Measurements from ENCODE around the gene SEZ6.
A peak's percentile ranks its signal among the peaks of the same experiment; 100 is the strongest.

SEZ6 gene

GRCh38 chr17:29000973-29001372 is 4.9 kb downstream of the SEZ6 start:
- H3K9me3 ChIP-seq (ENCODE audit: control insufficient read depth, insufficient read depth, low read length) = no peaks in the 10 kb centered on the region
- no peaks in the 10 kb centered on the region for H3K36me3 ChIP-seq (ENCODE audit: control insufficient read depth, insufficient read depth, low read length)
- H3K27ac ChIP-seq (ENCODE audit: low read depth, low read length) = no peak overlapping the region
- H3K9ac ChIP-seq (ENCODE audit: low read depth, low read length) = no peak overlapping the region
- H3K4me3 ChIP-seq (ENCODE audit: low read depth, low read length) = no peak overlapping the region
- H3K4me1 ChIP-seq (ENCODE audit: control insufficient read depth, insufficient read depth, low read length) = peaks cover 27% of the 10 kb centered on the region
- H3K27me3 ChIP-seq (ENCODE audit: control insufficient read depth, insufficient read depth, low read length) = peaks cover 31% of the 10 kb centered on the region

GRCh38 chr17:28999206-28999605 is 6.6 kb downstream of the SEZ6 start:
- Histone ChIP-seq H3K9ac (ENCODE audit: low read depth, low read length) (no peak overlapping the region), H3K9me3 (ENCODE audit: control insufficient read depth, insufficient read depth, low read length) (no peaks in the 10 kb centered on the region), H3K4me1 (ENCODE audit: control insufficient read depth, insufficient read depth, low read length) (peaks cover 27% of the 10 kb centered on the region), H3K27me3 (ENCODE audit: control insufficient read depth, insufficient read depth, low read length) (peaks cover 19% of the 10 kb centered on the region), H3K36me3 (ENCODE audit: control insufficient read depth, insufficient read depth, low read length) (no peaks in the 10 kb centered on the region), H3K4me3 (ENCODE audit: low read depth, low read length) (no peak overlapping the region), H3K27ac (ENCODE audit: low read depth, low read length) (no peak overlapping the region)

GRCh38 chr17:28997806-28998205 is 8.0 kb downstream of the SEZ6 start:
- no peak overlapping the region for H3K27ac ChIP-seq (ENCODE audit: low read depth, low read length)
- no peaks in the 10 kb centered on the region for H3K36me3 ChIP-seq (ENCODE audit: control insufficient read depth, insufficient read depth, low read length)
- H3K4me3 ChIP-seq (ENCODE audit: low read depth, low read length) = no peak overlapping the region
- H3K27me3 ChIP-seq (ENCODE audit: control insufficient read depth, insufficient read depth, low read length) = peaks cover 7% of the 10 kb centered on the region; the same call in 1 of the 2 replicates
- H3K4me1 ChIP-seq (ENCODE audit: control insufficient read depth, insufficient read depth, low read length) = peaks cover 19% of the 10 kb centered on the region
- H3K9ac ChIP-seq (ENCODE audit: low read depth, low read length) = no peak overlapping the region
- no peaks in the 10 kb centered on the region for H3K9me3 ChIP-seq (ENCODE audit: control insufficient read depth, insufficient read depth, low read length)

GRCh38 chr17:28996554-28997096 is 9.2 kb downstream of the SEZ6 start:
- H3K4me1 ChIP-seq (ENCODE audit: control insufficient read depth, insufficient read depth, low read length) = peaks cover 8% of the 10 kb centered on the region; the same call in 1 of the 2 replicates
- no peak overlapping the region for H3K27ac ChIP-seq (ENCODE audit: low read depth, low read length)
- no peak overlapping the region for H3K4me3 ChIP-seq (ENCODE audit: low read depth, low read length)
- peaks cover 6% of the 10 kb centered on the region; the same call in 1 of the 2 replicates for H3K27me3 ChIP-seq (ENCODE audit: control insufficient read depth, insufficient read depth, low read length)
- no peaks in the 10 kb centered on the region for H3K9me3 ChIP-seq (ENCODE audit: control insufficient read depth, insufficient read depth, low read length)
- H3K36me3 ChIP-seq (ENCODE audit: control insufficient read depth, insufficient read depth, low read length) = no peaks in the 10 kb centered on the region
- H3K9ac ChIP-seq (ENCODE audit: low read depth, low read length) = no peak overlapping the region

GRCh38 chr17:28993645-28994426 is 12.0 kb downstream of the SEZ6 start:
- Histone ChIP-seq H3K36me3 (ENCODE audit: control insufficient read depth, insufficient read depth, low read length) (no peaks in the 10 kb centered on the region), H3K4me1 (ENCODE audit: control insufficient read depth, insufficient read depth, low read length) (peaks cover 8% of the 10 kb centered on the region; the same call in 1 of the 2 replicates), H3K27ac (ENCODE audit: low read depth, low read length) (no peak overlapping the region), H3K9me3 (ENCODE audit: control insufficient read depth, insufficient read depth, low read length) (no peaks in the 10 kb centered on the region), H3K27me3 (ENCODE audit: control insufficient read depth, insufficient read depth, low read length) (peaks cover 4% of the 10 kb centered on the region; the same call in 1 of the 2 replicates), H3K9ac (ENCODE audit: low read depth, low read length) (no peak overlapping the region), H3K4me3 (ENCODE audit: low read depth, low read length) (no peak overlapping the region)

GRCh38 chr17:28992625-28993600 is 12.9 kb downstream of the SEZ6 start:
- H3K9ac ChIP-seq (ENCODE audit: low read depth, low read length) = no peak overlapping the region
- H3K4me3 ChIP-seq (ENCODE audit: low read depth, low read length) = no peak overlapping the region
- no peaks in the 10 kb centered on the region for H3K36me3 ChIP-seq (ENCODE audit: control insufficient read depth, insufficient read depth, low read length)
- H3K27ac ChIP-seq (ENCODE audit: low read depth, low read length) = no peak overlapping the region
- no peaks in the 10 kb centered on the region for H3K9me3 ChIP-seq (ENCODE audit: control insufficient read depth, insufficient read depth, low read length)
- H3K4me1 ChIP-seq (ENCODE audit: control insufficient read depth, insufficient read depth, low read length) = peaks cover 8% of the 10 kb centered on the region; the same call in 1 of the 2 replicates
- no peaks in the 10 kb centered on the region; the same call in 1 of the 2 replicates for H3K27me3 ChIP-seq (ENCODE audit: control insufficient read depth, insufficient read depth, low read length)

GRCh38 chr17:28992185-28992584 is 13.6 kb downstream of the SEZ6 start:
- no peak overlapping the region for H3K9ac ChIP-seq (ENCODE audit: low read depth, low read length)
- H3K4me3 ChIP-seq (ENCODE audit: low read depth, low read length) = no peak overlapping the region
- no peaks in the 10 kb centered on the region for H3K9me3 ChIP-seq (ENCODE audit: control insufficient read depth, insufficient read depth, low read length)
- peaks cover 8% of the 10 kb centered on the region; the same call in 1 of the 2 replicates for H3K4me1 ChIP-seq (ENCODE audit: control insufficient read depth, insufficient read depth, low read length)
- no peaks in the 10 kb centered on the region; the same call in none of the 2 replicates for H3K27me3 ChIP-seq (ENCODE audit: control insufficient read depth, insufficient read depth, low read length)
- no peaks in the 10 kb centered on the region for H3K36me3 ChIP-seq (ENCODE audit: control insufficient read depth, insufficient read depth, low read length)
- no peak overlapping the region for H3K27ac ChIP-seq (ENCODE audit: low read depth, low read length)

- Histone ChIP-seq H3K4me1 (ENCODE audit: control insufficient read depth, insufficient read depth, low read length) (peaks cover 9% of the 10 kb centered on the region; the same call in 1 of the 2 replicates), H3K27ac (ENCODE audit: low read depth, low read length) (peak overlapping the region; percentile 27), H3K27me3 (ENCODE audit: control insufficient read depth, insufficient read depth, low read length) (no peaks in the 10 kb centered on the region; the same call in none of the 2 replicates)
Measured at GRCh38 chr17:28991779-28992178, 14.1 kb downstream of the SEZ6 start.

GRCh38 chr17:28989028-28989427 is 16.8 kb downstream of the SEZ6 start:
- Histone ChIP-seq H3K4me1 (ENCODE audit: control insufficient read depth, insufficient read depth, low read length) (peaks cover 18% of the 10 kb centered on the region), H3K4me3 (ENCODE audit: low read depth, low read length) (no peak overlapping the region), H3K27me3 (ENCODE audit: control insufficient read depth, insufficient read depth, low read length) (peaks cover 6% of the 10 kb centered on the region; the same call in 1 of the 2 replicates), H3K27ac (ENCODE audit: low read depth, low read length) (no peak overlapping the region), H3K9me3 (ENCODE audit: control insufficient read depth, insufficient read depth, low read length) (no peaks in the 10 kb centered on the region), H3K9ac (ENCODE audit: low read depth, low read length) (no peak overlapping the region), H3K36me3 (ENCODE audit: control insufficient read depth, insufficient read depth, low read length) (no peaks in the 10 kb centered on the region)

More at GRCh38 chr17:28991779-28992178, 14.1 kb downstream of the SEZ6 start:
- Histone ChIP-seq H3K9ac (ENCODE audit: low read depth, low read length) (no peak overlapping the region), H3K9me3 (ENCODE audit: control insufficient read depth, insufficient read depth, low read length) (no peaks in the 10 kb centered on the region), H3K36me3 (ENCODE audit: control insufficient read depth, insufficient read depth, low read length) (no peaks in the 10 kb centered on the region), H3K4me3 (ENCODE audit: low read depth, low read length) (no peak overlapping the region)

GRCh38 chr17:28988475-28988874 is 17.4 kb downstream of the SEZ6 start:
- Histone ChIP-seq H3K4me3 (ENCODE audit: low read depth, low read length) (no peak overlapping the region), H3K27ac (ENCODE audit: low read depth, low read length) (no peak overlapping the region), H3K27me3 (ENCODE audit: control insufficient read depth, insufficient read depth, low read length) (peaks cover 6% of the 10 kb centered on the region; the same call in 1 of the 2 replicates), H3K4me1 (ENCODE audit: control insufficient read depth, insufficient read depth, low read length) (peaks cover 18% of the 10 kb centered on the region), H3K9me3 (ENCODE audit: control insufficient read depth, insufficient read depth, low read length) (no peaks in the 10 kb centered on the region), H3K36me3 (ENCODE audit: control insufficient read depth, insufficient read depth, low read length) (no peaks in the 10 kb centered on the region), H3K9ac (ENCODE audit: low read depth, low read length) (no peak overlapping the region)
